Measurements from ENCODE around the gene PACSIN3.

The PACSIN3 gene

DNA sequence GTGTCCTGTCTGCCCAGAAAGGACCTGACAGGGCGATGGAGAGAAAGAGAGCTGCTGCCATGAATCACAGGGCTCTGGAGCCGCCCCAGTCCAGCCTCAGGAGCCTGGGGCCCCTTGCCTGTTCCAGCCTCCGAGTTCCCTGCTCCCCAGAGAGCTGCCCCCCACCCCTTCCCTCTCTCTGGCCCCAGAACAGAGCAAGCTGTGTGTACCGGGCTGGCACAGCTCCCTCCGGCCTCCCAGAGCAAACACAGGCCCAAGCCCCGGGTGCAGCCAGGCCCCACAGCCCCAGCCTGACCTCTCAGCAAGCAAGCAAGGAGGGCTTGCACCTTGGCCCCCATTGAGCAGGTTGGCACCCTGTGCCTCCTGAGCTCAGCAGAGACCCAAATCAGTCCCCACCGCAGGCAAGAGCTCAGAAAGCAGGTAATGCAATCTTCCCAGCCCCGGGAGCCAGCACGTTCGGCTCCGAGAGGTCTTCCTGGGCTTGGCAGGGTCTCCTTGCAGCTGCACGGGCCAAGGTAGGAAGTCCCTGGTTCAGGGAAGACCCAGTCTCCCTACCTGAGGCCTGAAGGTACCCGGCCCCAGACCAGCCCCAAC lies 1.4 kb downstream of the PACSIN3 start:
- TF ChIP-seq, protein P1, sequence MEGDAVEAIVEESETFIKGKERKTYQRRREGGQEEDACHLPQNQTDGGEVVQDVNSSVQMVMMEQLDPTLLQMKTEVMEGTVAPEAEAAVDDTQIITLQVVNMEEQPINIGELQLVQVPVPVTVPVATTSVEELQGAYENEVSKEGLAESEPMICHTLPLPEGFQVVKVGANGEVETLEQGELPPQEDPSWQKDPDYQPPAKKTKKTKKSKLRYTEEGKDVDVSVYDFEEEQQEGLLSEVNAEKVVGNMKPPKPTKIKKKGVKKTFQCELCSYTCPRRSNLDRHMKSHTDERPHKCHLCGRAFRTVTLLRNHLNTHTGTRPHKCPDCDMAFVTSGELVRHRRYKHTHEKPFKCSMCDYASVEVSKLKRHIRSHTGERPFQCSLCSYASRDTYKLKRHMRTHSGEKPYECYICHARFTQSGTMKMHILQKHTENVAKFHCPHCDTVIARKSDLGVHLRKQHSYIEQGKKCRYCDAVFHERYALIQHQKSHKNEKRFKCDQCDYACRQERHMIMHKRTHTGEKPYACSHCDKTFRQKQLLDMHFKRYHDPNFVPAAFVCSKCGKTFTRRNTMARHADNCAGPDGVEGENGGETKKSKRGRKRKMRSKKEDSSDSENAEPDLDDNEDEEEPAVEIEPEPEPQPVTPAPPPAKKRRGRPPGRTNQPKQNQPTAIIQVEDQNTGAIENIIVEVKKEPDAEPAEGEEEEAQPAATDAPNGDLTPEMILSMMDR (IDR thresholded peaks at IDR 0.05; ENCODE audit: insufficient read depth, missing control alignments): no peak
- FAIRE-seq: no peak
- DNase-seq (ENCODE audit: insufficient read length, low spot score): no peak

DNA sequence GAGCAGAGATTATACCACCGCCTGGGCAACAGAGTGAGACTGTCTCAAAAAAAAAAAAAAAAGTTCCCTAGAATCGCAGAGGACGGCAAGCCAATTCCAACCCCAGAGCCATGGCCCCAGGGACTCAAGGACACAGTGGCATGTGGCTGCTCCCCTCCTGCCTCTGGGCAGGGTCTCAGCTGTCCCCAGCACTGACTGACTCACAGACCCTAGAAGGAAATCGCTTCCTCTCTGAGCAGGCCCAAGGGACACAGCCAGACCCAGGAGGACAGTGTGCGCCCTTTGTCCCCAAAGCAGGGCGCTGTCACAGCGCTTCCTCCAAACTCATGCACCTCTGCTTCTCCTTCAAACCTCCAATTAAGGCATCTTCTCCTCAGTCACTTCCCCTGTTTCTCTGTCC lies 2.3 kb downstream of the PACSIN3 start:
- FAIRE-seq (no peak), DNase-seq (ENCODE audit: insufficient read length, low spot score) (no peak)
- TF ChIP-seq, protein P1 (IDR thresholded peaks at IDR 0.05; ENCODE audit: insufficient read depth, missing control alignments): no peak

DNA sequence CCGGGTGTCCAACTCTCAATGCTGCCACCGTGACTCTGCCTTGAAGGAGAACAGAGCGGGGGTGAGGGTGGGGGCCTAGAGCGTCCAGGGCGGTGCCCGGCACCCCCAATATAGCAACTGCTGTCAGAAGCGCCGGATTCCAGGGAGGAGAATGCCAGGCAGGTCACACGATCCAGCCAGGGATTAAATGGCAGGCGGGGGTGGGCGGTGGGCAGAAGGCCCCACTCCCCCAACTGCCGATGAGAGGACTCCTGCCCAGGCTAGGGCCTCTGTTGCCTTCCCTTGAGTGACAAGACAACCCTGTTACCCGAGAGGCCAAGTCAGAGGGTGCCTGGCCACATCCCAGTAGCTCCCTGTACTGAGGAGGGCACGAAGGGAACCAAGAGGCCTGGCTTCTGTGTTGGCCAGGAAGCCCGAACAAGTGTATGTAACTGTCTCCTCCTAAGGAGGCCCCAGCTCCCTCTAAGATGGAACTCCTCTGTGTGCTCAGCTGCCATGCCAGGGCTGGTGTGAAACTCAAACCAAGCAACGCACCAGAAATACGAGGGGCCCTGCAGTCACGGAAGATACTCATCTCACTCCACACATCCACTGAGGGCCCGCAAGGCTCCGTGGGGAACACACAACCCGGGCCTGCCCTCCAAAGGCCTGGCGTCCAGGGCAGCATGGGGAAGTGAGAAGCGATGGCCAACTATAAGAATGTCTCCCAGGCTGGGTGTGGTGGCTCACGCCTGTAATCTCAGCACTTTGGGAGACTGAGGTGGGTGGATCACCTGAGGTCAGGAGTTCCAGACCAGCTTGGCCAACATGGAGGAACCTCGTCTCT lies 3.0 kb downstream of the PACSIN3 start:
- FAIRE-seq (no peak), DNase-seq (ENCODE audit: insufficient read length, low spot score) (no peak)
- TF ChIP-seq, protein P1 (IDR thresholded peaks at IDR 0.05; ENCODE audit: insufficient read depth, missing control alignments): no peak

DNA sequence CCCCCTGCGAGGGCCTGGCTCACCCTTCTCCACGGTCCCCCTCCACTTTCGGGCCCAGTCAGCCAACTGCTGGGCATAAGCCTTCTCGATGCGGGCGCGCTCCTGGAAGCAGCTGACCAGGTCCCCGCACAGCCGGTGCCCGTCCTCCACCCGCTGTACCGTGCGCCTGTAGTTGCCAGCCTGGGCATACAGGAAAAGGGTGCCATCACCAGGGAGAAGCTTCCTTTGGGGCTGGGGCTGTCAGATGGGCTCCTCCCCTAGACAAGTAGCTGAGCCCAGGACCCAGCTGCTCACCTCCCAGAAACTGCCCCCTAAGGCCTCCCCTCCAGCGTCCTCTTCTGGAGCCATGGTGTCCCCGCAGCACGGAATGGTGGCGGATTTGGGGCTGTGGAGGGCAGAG lies 3.9 kb downstream of the PACSIN3 start:
- FAIRE-seq (no peak), DNase-seq (ENCODE audit: insufficient read length, low spot score) (no peak)
- TF ChIP-seq, protein P1 (IDR thresholded peaks at IDR 0.05; ENCODE audit: insufficient read depth, missing control alignments): no peak

DNA sequence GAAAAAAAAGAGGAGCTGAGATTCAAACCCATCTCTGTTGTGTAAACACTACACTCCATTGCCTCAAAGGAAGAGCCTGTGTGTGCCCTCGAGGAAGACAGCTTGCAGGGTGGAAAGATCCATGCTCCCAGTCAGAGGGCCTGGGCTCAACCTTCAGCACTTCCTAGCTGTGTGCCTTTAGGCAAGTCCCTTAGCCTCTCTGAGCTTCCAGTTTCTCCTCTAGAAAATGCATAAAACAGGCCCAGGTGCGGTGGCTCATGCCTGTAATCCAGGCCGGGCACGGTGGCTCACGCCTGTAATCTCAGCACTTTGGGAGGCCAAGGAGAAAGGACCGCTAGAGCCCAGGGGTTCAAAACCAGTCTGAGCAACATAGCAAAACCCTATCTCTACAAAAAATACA lies 5.0 kb downstream of the PACSIN3 start:
- TF ChIP-seq, protein P1 (IDR thresholded peaks at IDR 0.05; ENCODE audit: insufficient read depth, missing control alignments): no peak
- FAIRE-seq: no peak
- DNase-seq (ENCODE audit: insufficient read length, low spot score): no peak

DNA sequence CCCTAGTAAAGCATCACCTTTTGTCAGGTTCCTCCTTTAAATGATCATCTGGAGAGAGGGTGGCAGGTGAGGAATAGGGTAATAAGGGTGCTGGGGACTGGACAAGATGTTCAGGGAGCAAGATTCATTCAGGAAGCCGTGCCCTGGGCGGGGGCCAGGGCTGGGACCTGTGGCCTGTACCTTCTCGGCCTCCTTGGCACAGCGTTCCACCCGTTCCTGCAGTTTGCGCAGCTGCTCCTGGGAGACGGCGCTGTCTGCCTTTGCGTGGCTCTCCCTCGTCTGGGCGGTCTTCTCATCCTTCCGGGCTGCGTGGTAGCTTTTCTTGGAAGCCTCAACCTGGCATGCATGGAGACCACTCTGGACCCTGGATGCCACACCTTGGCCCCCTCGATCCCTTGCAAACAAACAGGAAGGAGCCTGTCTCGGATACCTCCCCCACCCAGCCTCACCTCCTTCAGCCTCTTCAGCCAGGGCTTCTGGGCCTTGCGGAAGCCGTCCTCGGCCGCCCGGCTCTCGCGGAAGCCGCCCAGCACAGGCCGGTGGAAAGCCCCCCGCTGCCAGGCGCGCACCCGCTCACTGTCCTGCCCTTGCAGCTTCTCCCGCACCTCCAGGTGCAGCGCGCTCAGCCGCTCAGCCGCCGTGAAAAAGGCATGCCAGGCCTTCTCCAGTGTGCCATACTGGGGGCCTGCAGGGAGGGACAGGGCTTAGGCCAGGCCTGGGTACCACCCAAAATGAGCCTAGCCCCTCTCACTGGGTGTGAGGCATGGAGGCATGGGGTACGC lies 6.0 kb downstream of the PACSIN3 start:
- FAIRE-seq (no peak), DNase-seq (ENCODE audit: insufficient read length, low spot score) (no peak)
- TF ChIP-seq, protein P1 (IDR thresholded peaks at IDR 0.05; ENCODE audit: insufficient read depth, missing control alignments): no peak

All from D721Med (cell line).